SKM-1 (cell line): Measurements from ENCODE around the gene PITX1.
"Not testable (repeated sequence)": the region's sequence is repeated elsewhere in the genome, so short reads cannot be mapped to it uniquely, and the experiment has no call there.

Experiments
- DNase-seq: peaks from one replicate; lab custom pipeline; 2025; ENCODE audit not compliant: unreplicated experiment; lab: John Stamatoyannopoulos, UW

Gene PITX1

GRCh38 chr5:135033901-135034235 lies at the start of gene PITX1:
PITX1 (minus strand) TSS chr5:135034228; CDS start chr5:135033881, 347 bp downstream.
- no peak for DNase-seq

GRCh38 chr5:135083334-135083733 lies 49.3 kb upstream of the PITX1 start:
- not testable (repeated sequence) for DNase-seq

GRCh38 chr5:135081240-135081639 lies 47.2 kb upstream of the PITX1 start:
- no peak for DNase-seq

- DNase-seq: no peak
Measured at GRCh38 chr5:135079760-135080159, 45.7 kb upstream of the PITX1 start.

- DNase-seq: no peak
Measured at GRCh38 chr5:135079099-135079681, 45.2 kb upstream of the PITX1 start.

- no peak for DNase-seq
Measured at GRCh38 chr5:135076801-135077200, 42.8 kb upstream of the PITX1 start.

- DNase-seq: no peak
Measured at GRCh38 chr5:135076051-135076491, 42.0 kb upstream of the PITX1 start.

GRCh38 chr5:135075621-135076020 lies 41.6 kb upstream of the PITX1 start:
- DNase-seq: no peak

GRCh38 chr5:135073761-135074345 lies 39.8 kb upstream of the PITX1 start:
- no peak for DNase-seq

- DNase-seq: no peak
Measured at GRCh38 chr5:135072387-135073281, 38.6 kb upstream of the PITX1 start.

- no peak for DNase-seq
Measured at GRCh38 chr5:135071311-135071710, 37.3 kb upstream of the PITX1 start.

GRCh38 chr5:135069895-135070657 lies 36.0 kb upstream of the PITX1 start:
- no peak for DNase-seq

GRCh38 chr5:135069016-135069770 lies 35.2 kb upstream of the PITX1 start:
- DNase-seq: no peak

- no peak for DNase-seq
Measured at GRCh38 chr5:135067587-135067986, 33.6 kb upstream of the PITX1 start.

GRCh38 chr5:135066781-135067180 lies 32.8 kb upstream of the PITX1 start:
- no peak for DNase-seq

- no peak for DNase-seq
Measured at GRCh38 chr5:135065306-135066265, 31.6 kb upstream of the PITX1 start.

GRCh38 chr5:135064235-135064570 lies 30.2 kb upstream of the PITX1 start:
- DNase-seq: no peak

GRCh38 chr5:135063511-135064234 lies 29.6 kb upstream of the PITX1 start:
- DNase-seq: no peak

GRCh38 chr5:135063056-135063445 lies 29.0 kb upstream of the PITX1 start:
- DNase-seq: no peak
